Chondrocyte (in vitro differentiated cells): ENCODE results near the gene COPB1. TPM values are rescaled to one million over a fixed set of nuclear protein-coding genes. Genes with fewer than 3 reads are reported as not detected.

Source experiments
- DNase-seq: peaks from one replicate; pipeline ENCODE4 v3.0.0; 2021; ENCODE audit warnings: mixed read lengths, low spot score
- H3K27ac Mint-ChIP-seq: one replicate; pipeline ENCODE4 v1.8.0; 2021; ENCODE audit warnings: mild to moderate bottlenecking, moderate library complexity, mixed read lengths; ENCODE audit not compliant: unreplicated experiment
- H3K27me3 Mint-ChIP-seq: 2 replicates; pipeline ENCODE4 v1.8.0; 2021; ENCODE audit warnings: low read depth, mixed read lengths
- H3K36me3 Mint-ChIP-seq: 2 replicates; pipeline ENCODE4 v1.8.0; 2021; ENCODE audit warnings: low read depth, mixed read lengths
- H3K4me1 Mint-ChIP-seq: 2 replicates; pipeline ENCODE4 v1.8.0; 2021; ENCODE audit warnings: low read depth, mild to moderate bottlenecking, mixed read lengths
- H3K4me3 Mint-ChIP-seq: one replicate; pipeline ENCODE4 v1.8.0; 2021; ENCODE audit warnings: mild to moderate bottlenecking, moderate library complexity, mixed read lengths; ENCODE audit not compliant: unreplicated experiment
- H3K9me3 Mint-ChIP-seq: 2 replicates; pipeline ENCODE4 v1.8.0; 2021; ENCODE audit warnings: low read depth, mixed read lengths
- CTCF ChIP-seq: fragments of 200-600 bp; sonication (generic); IDR thresholded peaks from 2 replicates; pipeline ENCODE4 v1.5.0; 2021; ENCODE audit warnings: antibody characterized with exemption, mild to moderate bottlenecking, moderate library complexity
- total RNA-seq: library from RNA; stranded (reverse); gene quantifications from 3 replicates; pipeline ENCODE4 v1.2.1, GENCODE V29; 2021

Gene COPB1
- total RNA-seq, 1 donor from 2014 or later = 168 TPM

GRCh38 chr11:14422052-14422813, 77.4 kb downstream of the COPB1 start:
- no peak for TF ChIP-seq CTCF
- H3K27ac Mint-ChIP-seq = no peak overlapping the region
- no peak overlapping the region for H3K4me3 Mint-ChIP-seq
- DNase-seq = peak; percentile 97
- no peaks in the 10 kb centered on the region for H3K36me3 Mint-ChIP-seq
- peaks cover 11% of the 10 kb centered on the region for H3K4me1 Mint-ChIP-seq
- no peaks in the 10 kb centered on the region for H3K27me3 Mint-ChIP-seq
- H3K9me3 Mint-ChIP-seq = no peaks in the 10 kb centered on the region

GRCh38 chr11:14420223-14420622, 79.4 kb downstream of the COPB1 start:
- Mint-ChIP-seq H3K36me3 (no peaks in the 10 kb centered on the region), H3K27ac (no peak overlapping the region), H3K27me3 (no peaks in the 10 kb centered on the region), H3K9me3 (no peaks in the 10 kb centered on the region), H3K4me3 (no peak overlapping the region), H3K4me1 (peaks cover 12% of the 10 kb centered on the region)
- no peak for DNase-seq
- no peak for TF ChIP-seq CTCF

- no peaks in the 10 kb centered on the region for H3K36me3 Mint-ChIP-seq
- TF ChIP-seq CTCF = peak; percentile 73
- peaks cover 24% of the 10 kb centered on the region for H3K4me1 Mint-ChIP-seq
- DNase-seq = no peak
- H3K27me3 Mint-ChIP-seq = no peaks in the 10 kb centered on the region
- H3K27ac Mint-ChIP-seq = no peak overlapping the region
- H3K9me3 Mint-ChIP-seq = no peaks in the 10 kb centered on the region
- H3K4me3 Mint-ChIP-seq = no peak overlapping the region
These were observed 80.7 kb downstream of the COPB1 start for GRCh38 chr11:14418801-14419417.

- no peaks in the 10 kb centered on the region for H3K36me3 Mint-ChIP-seq
- no peak for DNase-seq
- no peak overlapping the region for H3K27ac Mint-ChIP-seq
- peaks cover 35% of the 10 kb centered on the region for H3K4me1 Mint-ChIP-seq
- no peaks in the 10 kb centered on the region for H3K9me3 Mint-ChIP-seq
- H3K4me3 Mint-ChIP-seq = no peak overlapping the region
- H3K27me3 Mint-ChIP-seq = no peaks in the 10 kb centered on the region
- no peak for TF ChIP-seq CTCF
These were observed 81.8 kb downstream of the COPB1 start for GRCh38 chr11:14417617-14418374.

GRCh38 chr11:14417186-14417585, 82.4 kb downstream of the COPB1 start:
- H3K4me1 Mint-ChIP-seq = peaks cover 41% of the 10 kb centered on the region
- H3K27ac Mint-ChIP-seq = no peak overlapping the region
- TF ChIP-seq CTCF = no peak
- DNase-seq = no peak
- H3K27me3 Mint-ChIP-seq = no peaks in the 10 kb centered on the region
- H3K9me3 Mint-ChIP-seq = no peaks in the 10 kb centered on the region
- no peaks in the 10 kb centered on the region for H3K36me3 Mint-ChIP-seq
- no peak overlapping the region for H3K4me3 Mint-ChIP-seq
